ENCODE data around the gene CDK5. TPM values are rescaled to one million over a fixed set of nuclear protein-coding genes. Genes with fewer than 3 reads are reported as not detected.

Gene CDK5
- total and polyA plus RNA-seq, 2 of the 13 experiments (the other 11 are each of a cell fraction or from before 2014, with no cell fraction given) = 16.4 to 21.3 TPM

DNA sequence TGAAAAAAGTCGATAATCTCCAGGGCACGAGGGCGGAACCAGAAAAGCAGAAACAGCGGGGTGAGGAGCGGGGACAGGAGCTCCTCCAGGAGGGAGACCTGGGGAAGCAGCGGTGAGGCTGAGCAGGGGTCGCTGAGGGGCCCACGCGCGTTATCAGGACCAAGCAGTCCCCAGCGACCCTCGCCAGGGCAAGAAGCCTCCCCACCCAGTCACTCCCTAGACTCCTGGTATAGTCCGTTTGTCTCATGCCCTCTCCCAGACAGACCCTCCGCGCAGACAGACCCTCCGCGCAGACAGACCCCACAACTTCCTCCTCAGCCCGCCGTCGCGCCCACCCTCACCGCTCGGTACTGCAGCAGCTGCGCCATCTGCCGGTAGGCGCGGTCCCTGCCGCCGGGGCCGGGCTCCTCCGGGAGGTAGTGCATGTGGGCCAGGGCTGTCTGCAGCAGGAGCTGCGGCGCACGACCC lies 39.7 kb downstream of the CDK5 start (continued):
- peak; percentile 33; the same call in 1 of the 2 replicates for TF ChIP-seq ETV5 (CRISPR knock-in tag; IDR thresholded peaks at IDR 0.05; ENCODE audit: borderline replicate concordance)
- TF ChIP-seq, protein P1, sequence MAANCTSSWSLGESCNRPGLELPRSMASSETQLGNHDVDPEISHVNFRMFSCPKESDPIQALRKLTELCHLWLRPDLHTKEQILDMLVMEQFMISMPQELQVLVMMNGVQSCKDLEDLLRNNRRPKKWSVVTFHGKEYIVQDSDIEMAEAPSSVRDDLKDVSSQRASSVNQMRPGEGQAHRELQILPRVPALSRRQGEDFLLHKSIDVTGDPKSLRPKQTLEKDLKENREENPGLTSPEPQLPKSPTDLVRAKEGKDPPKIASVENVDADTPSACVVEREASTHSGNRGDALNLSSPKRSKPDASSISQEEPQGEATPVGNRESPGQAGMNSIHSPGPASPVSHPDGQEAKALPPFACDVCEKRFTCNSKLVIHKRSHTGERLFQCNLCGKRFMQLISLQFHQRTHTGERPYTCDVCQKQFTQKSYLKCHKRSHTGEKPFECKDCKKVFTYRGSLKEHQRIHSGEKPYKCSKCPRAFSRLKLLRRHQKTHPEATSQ (CRISPR knock-in tag; IDR thresholded peaks at IDR 0.05; ENCODE audit: borderline replicate concordance) = no peak
- no peak for TF ChIP-seq ZFP36 (IDR thresholded peaks at IDR 0.05; ENCODE audit: borderline replicate concordance, low read depth, low read length, partially characterized antibody)
- no peak for TF ChIP-seq SMAD1 (CRISPR knock-in tag; IDR thresholded peaks at IDR 0.05; ENCODE audit: borderline replicate concordance, low read depth)
- TF ChIP-seq NR2C2 (CRISPR knock-in tag; IDR thresholded peaks at IDR 0.05; ENCODE audit: borderline replicate concordance) = no peak
- no peak for TF ChIP-seq ZNF883 (CRISPR knock-in tag; IDR thresholded peaks at IDR 0.05; ENCODE audit: not compliant biosample characterization)
- TF ChIP-seq, protein P2, sequence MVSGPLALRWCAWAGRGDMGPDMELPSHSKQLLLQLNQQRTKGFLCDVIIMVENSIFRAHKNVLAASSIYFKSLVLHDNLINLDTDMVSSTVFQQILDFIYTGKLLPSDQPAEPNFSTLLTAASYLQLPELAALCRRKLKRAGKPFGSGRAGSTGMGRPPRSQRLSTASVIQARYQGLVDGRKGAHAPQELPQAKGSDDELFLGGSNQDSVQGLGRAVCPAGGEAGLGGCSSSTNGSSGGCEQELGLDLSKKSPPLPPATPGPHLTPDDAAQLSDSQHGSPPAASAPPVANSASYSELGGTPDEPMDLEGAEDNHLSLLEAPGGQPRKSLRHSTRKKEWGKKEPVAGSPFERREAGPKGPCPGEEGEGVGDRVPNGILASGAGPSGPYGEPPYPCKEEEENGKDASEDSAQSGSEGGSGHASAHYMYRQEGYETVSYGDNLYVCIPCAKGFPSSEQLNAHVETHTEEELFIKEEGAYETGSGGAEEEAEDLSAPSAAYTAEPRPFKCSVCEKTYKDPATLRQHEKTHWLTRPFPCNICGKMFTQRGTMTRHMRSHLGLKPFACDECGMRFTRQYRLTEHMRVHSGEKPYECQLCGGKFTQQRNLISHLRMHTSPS (CRISPR knock-in tag; IDR thresholded peaks at IDR 0.05; ENCODE audit: low read depth) = no peak
- TF ChIP-seq POLR2G (IDR thresholded peaks at IDR 0.05; ENCODE audit: low read depth, low read length) = no peak
- no peak for TF ChIP-seq BRD4 (CRISPR knock-in tag; IDR thresholded peaks at IDR 0.05)
- TF ChIP-seq ZNF143 (CRISPR knock-in tag; IDR thresholded peaks at IDR 0.05) = no peak
- TF ChIP-seq SMC3 (IDR thresholded peaks at IDR 0.05; ENCODE audit: low read length) = peak; percentile 40; the same call in 1 of the 2 replicates
- no peak for TF ChIP-seq CBX1 (IDR thresholded peaks at IDR 0.05; ENCODE audit: low read depth)
- TF ChIP-seq PHF20 (CRISPR knock-in tag; IDR thresholded peaks at IDR 0.05) = no peak
- TF ChIP-seq, protein P3, sequence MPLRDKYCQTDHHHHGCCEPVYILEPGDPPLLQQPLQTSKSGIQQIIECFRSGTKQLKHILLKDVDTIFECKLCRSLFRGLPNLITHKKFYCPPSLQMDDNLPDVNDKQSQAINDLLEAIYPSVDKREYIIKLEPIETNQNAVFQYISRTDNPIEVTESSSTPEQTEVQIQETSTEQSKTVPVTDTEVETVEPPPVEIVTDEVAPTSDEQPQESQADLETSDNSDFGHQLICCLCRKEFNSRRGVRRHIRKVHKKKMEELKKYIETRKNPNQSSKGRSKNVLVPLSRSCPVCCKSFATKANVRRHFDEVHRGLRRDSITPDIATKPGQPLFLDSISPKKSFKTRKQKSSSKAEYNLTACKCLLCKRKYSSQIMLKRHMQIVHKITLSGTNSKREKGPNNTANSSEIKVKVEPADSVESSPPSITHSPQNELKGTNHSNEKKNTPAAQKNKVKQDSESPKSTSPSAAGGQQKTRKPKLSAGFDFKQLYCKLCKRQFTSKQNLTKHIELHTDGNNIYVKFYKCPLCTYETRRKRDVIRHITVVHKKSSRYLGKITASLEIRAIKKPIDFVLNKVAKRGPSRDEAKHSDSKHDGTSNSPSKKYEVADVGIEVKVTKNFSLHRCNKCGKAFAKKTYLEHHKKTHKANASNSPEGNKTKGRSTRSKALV (CRISPR knock-in tag; IDR thresholded peaks at IDR 0.05) = 0 out of 2 replicates have a peak, but pooled peaks have one; percentile 22
- TF ChIP-seq SALL1 (CRISPR knock-in tag; IDR thresholded peaks at IDR 0.05) = peak; percentile 52; the same call in 1 of the 2 replicates
- TF ChIP-seq FLYWCH1 (CRISPR knock-in tag; IDR thresholded peaks at IDR 0.05) = no peak
- no peak for TF ChIP-seq ZNF709 (CRISPR knock-in tag; IDR thresholded peaks at IDR 0.05)
- TF ChIP-seq, protein P4, sequence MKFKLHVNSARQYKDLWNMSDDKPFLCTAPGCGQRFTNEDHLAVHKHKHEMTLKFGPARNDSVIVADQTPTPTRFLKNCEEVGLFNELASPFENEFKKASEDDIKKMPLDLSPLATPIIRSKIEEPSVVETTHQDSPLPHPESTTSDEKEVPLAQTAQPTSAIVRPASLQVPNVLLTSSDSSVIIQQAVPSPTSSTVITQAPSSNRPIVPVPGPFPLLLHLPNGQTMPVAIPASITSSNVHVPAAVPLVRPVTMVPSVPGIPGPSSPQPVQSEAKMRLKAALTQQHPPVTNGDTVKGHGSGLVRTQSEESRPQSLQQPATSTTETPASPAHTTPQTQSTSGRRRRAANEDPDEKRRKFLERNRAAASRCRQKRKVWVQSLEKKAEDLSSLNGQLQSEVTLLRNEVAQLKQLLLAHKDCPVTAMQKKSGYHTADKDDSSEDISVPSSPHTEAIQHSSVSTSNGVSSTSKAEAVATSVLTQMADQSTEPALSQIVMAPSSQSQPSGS (CRISPR knock-in tag; IDR thresholded peaks at IDR 0.05) = 0 out of 2 replicates have a peak, but pooled peaks have one; percentile 30
- no peak for TF ChIP-seq MEIS2 (CRISPR knock-in tag; IDR thresholded peaks at IDR 0.05)
- no peak for TF ChIP-seq BORCS8-MEF2B (CRISPR knock-in tag; IDR thresholded peaks at IDR 0.05)
- peak; percentile 50; the same call in 1 of the 2 replicates for TF ChIP-seq ZNF501 (CRISPR knock-in tag; IDR thresholded peaks at IDR 0.05)
- TF ChIP-seq ZNF274 (CRISPR knock-in tag; IDR thresholded peaks at IDR 0.05) = 0 out of 2 replicates have a peak, but pooled peaks have one; percentile 21
- no peak for TF ChIP-seq PITX1 (CRISPR knock-in tag; IDR thresholded peaks at IDR 0.05)
- TF ChIP-seq, protein P5, sequence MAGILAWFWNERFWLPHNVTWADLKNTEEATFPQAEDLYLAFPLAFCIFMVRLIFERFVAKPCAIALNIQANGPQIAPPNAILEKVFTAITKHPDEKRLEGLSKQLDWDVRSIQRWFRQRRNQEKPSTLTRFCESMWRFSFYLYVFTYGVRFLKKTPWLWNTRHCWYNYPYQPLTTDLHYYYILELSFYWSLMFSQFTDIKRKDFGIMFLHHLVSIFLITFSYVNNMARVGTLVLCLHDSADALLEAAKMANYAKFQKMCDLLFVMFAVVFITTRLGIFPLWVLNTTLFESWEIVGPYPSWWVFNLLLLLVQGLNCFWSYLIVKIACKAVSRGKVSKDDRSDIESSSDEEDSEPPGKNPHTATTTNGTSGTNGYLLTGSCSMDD (CRISPR knock-in tag; IDR thresholded peaks at IDR 0.05) = no peak

Data from HepG2 (cell line).